ENCODE measurements around the gene M1AP. TPM values are rescaled to one million over a fixed set of nuclear protein-coding genes. Genes with fewer than 3 reads are reported as not detected.
A peak's percentile ranks its signal among the peaks of the same experiment; 100 is the strongest.
"Not testable (repeated sequence)": the region's sequence is repeated elsewhere in the genome, so short reads cannot be mapped to it uniquely, and the experiment has no call there.

Gene M1AP
- total RNA-seq, 2 donors from 2014 or later = 0.60 TPM; not detected in 1

GRCh38 chr2:74562126-74562775, 85.9 kb downstream of the M1AP start:
- DNase-seq (no peak), ATAC-seq (no peak)
- Mint-ChIP-seq H3K4me3 (no peak overlapping the region), H3K36me3 (ENCODE audit: low read depth) (peaks cover 10% of the 10 kb centered on the region), H3K4me1 (peaks cover 14% of the 10 kb centered on the region), H3K27ac (peak overlapping the region; percentile 72), H3K27me3 (peaks cover 39% of the 10 kb centered on the region)
- no peaks in the 10 kb centered on the region for H3K9me3 ChIP-seq (ENCODE audit: control insufficient read depth, low read length, poor library complexity, severe bottlenecking)

GRCh38 chr2:74561022-74561421, 87.1 kb downstream of the M1AP start:
- Mint-ChIP-seq H3K4me1 (peaks cover 15% of the 10 kb centered on the region), H3K27me3 (peaks cover 34% of the 10 kb centered on the region)
- not testable (repeated sequence) for H3K9me3 ChIP-seq (ENCODE audit: control insufficient read depth, low read length, poor library complexity, severe bottlenecking); H3K36me3 Mint-ChIP-seq (ENCODE audit: low read depth); DNase-seq; H3K4me3 Mint-ChIP-seq; H3K27ac Mint-ChIP-seq; ATAC-seq

GRCh38 chr2:74560591-74560990, 87.5 kb downstream of the M1AP start:
- Mint-ChIP-seq H3K4me3 (no peak overlapping the region), H3K27ac (no peak overlapping the region), H3K4me1 (peaks cover 17% of the 10 kb centered on the region), H3K36me3 (ENCODE audit: low read depth) (peaks cover 10% of the 10 kb centered on the region), H3K27me3 (peaks cover 30% of the 10 kb centered on the region)
- H3K9me3 ChIP-seq (ENCODE audit: control insufficient read depth, low read length, poor library complexity, severe bottlenecking) = no peaks in the 10 kb centered on the region
- ATAC-seq (no peak), DNase-seq (no peak)

GRCh38 chr2:74559912-74560311, 88.2 kb downstream of the M1AP start:
- peaks cover 24% of the 10 kb centered on the region for H3K4me1 Mint-ChIP-seq
- no peak overlapping the region for H3K27ac Mint-ChIP-seq
- DNase-seq = no peak
- H3K27me3 Mint-ChIP-seq = peaks cover 30% of the 10 kb centered on the region
- no peak overlapping the region for H3K4me3 Mint-ChIP-seq
- H3K36me3 Mint-ChIP-seq (ENCODE audit: low read depth) = peaks cover 10% of the 10 kb centered on the region
- no peak for ATAC-seq
- no peaks in the 10 kb centered on the region for H3K9me3 ChIP-seq (ENCODE audit: control insufficient read depth, low read length, poor library complexity, severe bottlenecking)

- peaks cover 21% of the 10 kb centered on the region for H3K27me3 Mint-ChIP-seq
- no peak overlapping the region for H3K4me3 Mint-ChIP-seq
- ATAC-seq = no peak
- no peak overlapping the region for H3K27ac Mint-ChIP-seq
- H3K36me3 Mint-ChIP-seq (ENCODE audit: low read depth) = peaks cover 7% of the 10 kb centered on the region
- no peak for DNase-seq
- no peaks in the 10 kb centered on the region for H3K9me3 ChIP-seq (ENCODE audit: control insufficient read depth, low read length, poor library complexity, severe bottlenecking)
- H3K4me1 Mint-ChIP-seq = peaks cover 23% of the 10 kb centered on the region
Measured at GRCh38 chr2:74558284-74559230, 89.6 kb downstream of the M1AP start.

- Mint-ChIP-seq H3K27ac (no peak overlapping the region), H3K4me3 (no peak overlapping the region), H3K36me3 (ENCODE audit: low read depth) (peaks cover 5% of the 10 kb centered on the region), H3K27me3 (peaks cover 14% of the 10 kb centered on the region), H3K4me1 (peaks cover 28% of the 10 kb centered on the region)
- ATAC-seq = no peak
- H3K9me3 ChIP-seq (ENCODE audit: control insufficient read depth, low read length, poor library complexity, severe bottlenecking) = no peaks in the 10 kb centered on the region
- DNase-seq = no peak
Measured at GRCh38 chr2:74556831-74557370, 91.2 kb downstream of the M1AP start.

GRCh38 chr2:74556159-74556558, 92.0 kb downstream of the M1AP start:
- no peak for ATAC-seq
- peaks cover 16% of the 10 kb centered on the region for H3K27me3 Mint-ChIP-seq
- H3K36me3 Mint-ChIP-seq (ENCODE audit: low read depth) = peaks cover 5% of the 10 kb centered on the region
- H3K9me3 ChIP-seq (ENCODE audit: control insufficient read depth, low read length, poor library complexity, severe bottlenecking) = no peaks in the 10 kb centered on the region
- peak overlapping the region; percentile 91 for H3K4me3 Mint-ChIP-seq
- peaks cover 29% of the 10 kb centered on the region for H3K4me1 Mint-ChIP-seq
- DNase-seq = no peak
- H3K27ac Mint-ChIP-seq = peak overlapping the region; percentile 45

GRCh38 chr2:74555610-74556103, 92.5 kb downstream of the M1AP start:
- Mint-ChIP-seq H3K27ac (peak overlapping the region; percentile 92), H3K4me3 (peak overlapping the region; percentile 91), H3K4me1 (peaks cover 29% of the 10 kb centered on the region), H3K36me3 (ENCODE audit: low read depth) (peaks cover 5% of the 10 kb centered on the region), H3K27me3 (peaks cover 21% of the 10 kb centered on the region)
- no peaks in the 10 kb centered on the region for H3K9me3 ChIP-seq (ENCODE audit: control insufficient read depth, low read length, poor library complexity, severe bottlenecking)
- ATAC-seq = no peak
- no peak for DNase-seq

GRCh38 chr2:74554820-74555531, 93.2 kb downstream of the M1AP start:
- Mint-ChIP-seq H3K36me3 (ENCODE audit: low read depth) (peaks cover 7% of the 10 kb centered on the region), H3K4me1 (peaks cover 24% of the 10 kb centered on the region), H3K27me3 (peaks cover 21% of the 10 kb centered on the region), H3K27ac (peak overlapping the region; percentile 92), H3K4me3 (peak overlapping the region; percentile 91)
- H3K9me3 ChIP-seq (ENCODE audit: control insufficient read depth, low read length, poor library complexity, severe bottlenecking) = no peaks in the 10 kb centered on the region
- ATAC-seq = peak; percentile 57
- peak in 1 of 3 donors; percentile 22 for DNase-seq

GRCh38 chr2:74553892-74554819, 94.0 kb downstream of the M1AP start, which contains the start of the genes DOK1 and LOXL3:
DOK1 (plus strand) TSS chr2:74554720; CDS start chr2:74554755, 35 bp downstream.
LOXL3 (minus strand) TSS chr2:74553942; CDS start chr2:74552634, 1,308 bp downstream.
- Mint-ChIP-seq H3K4me1 (peaks cover 23% of the 10 kb centered on the region), H3K36me3 (ENCODE audit: low read depth) (peaks cover 7% of the 10 kb centered on the region), H3K4me3 (peak within 1 kb of the TSS; percentile 91), H3K27ac (peak within 1 kb of the TSS; percentile 92), H3K27me3 (peaks cover 28% of the 10 kb centered on the region)
- H3K9me3 ChIP-seq (ENCODE audit: control insufficient read depth, low read length, poor library complexity, severe bottlenecking) = no peaks in the 10 kb centered on the region
- DNase-seq (peak; percentile 66 to 84 (median 78)), ATAC-seq (peak; percentile 82)

- H3K9me3 ChIP-seq (ENCODE audit: control insufficient read depth, low read length, poor library complexity, severe bottlenecking) = no peaks in the 10 kb centered on the region
Measured at GRCh38 chr2:74552914-74553811, 95.0 kb downstream of the M1AP start.

More at GRCh38 chr2:74552914-74553811, 95.0 kb downstream of the M1AP start:
- DNase-seq = no peak
- Mint-ChIP-seq H3K27me3 (peaks cover 34% of the 10 kb centered on the region), H3K4me3 (peak overlapping the region; percentile 91), H3K27ac (peak overlapping the region; percentile 92), H3K4me1 (peaks cover 27% of the 10 kb centered on the region), H3K36me3 (ENCODE audit: low read depth) (peaks cover 11% of the 10 kb centered on the region)
- ATAC-seq = no peak
